Endometrial microvascular endothelial cells (primary cell): ENCODE data around the gene DLK1. TPM values are rescaled to one million over a fixed set of nuclear protein-coding genes. Genes with fewer than 3 reads are reported as not detected.

Experiments used
- in situ Hi-C: cut with HindIII; loops from 2 replicates; pipeline ENCODE4 v1.10.0; 2017; ENCODE audit warnings: low sequenced_read_pairs, low pct_unique_long_range_greater_than_20kb; ENCODE audit errors: inconsistent ontology term
- total RNA-seq: library from RNA; depleted of rRNA; stranded (reverse); fragments of >200 nt; gene quantifications from one replicate; pipeline ENCODE4 v1.2.3, GENCODE V29; 2015; ENCODE audit errors: inconsistent ontology term

DLK1 gene
- total RNA-seq, 1 donor from 2014 or later: not detected

- in situ Hi-C loops: no loop called here
These were observed 19.6 kb downstream of the DLK1 start for GRCh38 chr14:100746326-100746725.

GRCh38 chr14:100747021-100747586 lies 20.4 kb downstream of the DLK1 start:
- in situ Hi-C loops: no loop called here

GRCh38 chr14:100747736-100748135 lies 21.0 kb downstream of the DLK1 start:
- in situ Hi-C loops: no loop called here

GRCh38 chr14:100748403-100748802 lies 21.7 kb downstream of the DLK1 start:
- in situ Hi-C loops: no loop called here

GRCh38 chr14:100748944-100749343 lies 22.3 kb downstream of the DLK1 start:
- in situ Hi-C loops: no loop called here

- in situ Hi-C loops: no loop called here
These were observed 23.4 kb downstream of the DLK1 start for GRCh38 chr14:100749967-100750597.

GRCh38 chr14:100750762-100751699 lies 24.3 kb downstream of the DLK1 start:
- in situ Hi-C loops: no loop called here

GRCh38 chr14:100754020-100754419 lies 27.3 kb downstream of the DLK1 start:
- in situ Hi-C loops: no loop called here

- in situ Hi-C loops: no loop called here
These were observed 29.0 kb downstream of the DLK1 start for GRCh38 chr14:100755649-100756048.

- in situ Hi-C loops: no loop called here
These were observed 34.8 kb downstream of the DLK1 start for GRCh38 chr14:100761481-100761880.

- in situ Hi-C loops: no loop called here
These were observed 35.4 kb downstream of the DLK1 start for GRCh38 chr14:100762089-100762515.

GRCh38 chr14:100762901-100763300 lies 36.2 kb downstream of the DLK1 start:
- in situ Hi-C loops: no loop called here

GRCh38 chr14:100764471-100765115 lies 37.9 kb downstream of the DLK1 start:
- in situ Hi-C loops: no loop called here

- in situ Hi-C loops: no loop called here
These were observed 38.6 kb downstream of the DLK1 start for GRCh38 chr14:100765296-100765695.

GRCh38 chr14:100765991-100766390 lies 39.3 kb downstream of the DLK1 start:
- in situ Hi-C loops: no loop called here

GRCh38 chr14:100767003-100767787 lies 40.5 kb downstream of the DLK1 start:
- in situ Hi-C loops: no loop called here

- in situ Hi-C loops: no loop called here
These were observed 41.3 kb downstream of the DLK1 start for GRCh38 chr14:100767788-100768536.
